GM10248 (cell line): ENCODE data around the gene NARS2.

Experiments
- CTCF ChIA-PET: fragments of 300-600 bp; sonication (Branson Sonifier 250); formaldehyde crosslinking; extraction: SDS; loops from one replicate; lab custom pipeline; 2021; ENCODE audit warnings: antibody characterized with exemption; lab: Yijun Ruan, JAX
- POLR2A ChIA-PET: fragments of 350-650 bp; sonication (Branson Sonifier 250); formaldehyde crosslinking; extraction: SDS; loops from one replicate; lab custom pipeline; 2020; ENCODE audit warnings: antibody characterized with exemption; lab: Yijun Ruan, JAX
- DNase-seq: peaks from one replicate; pipeline ENCODE4 v3.0.0; 2012; ENCODE audit errors: extremely low spot score
- TF ChIP-seq, protein P1 (sequence below): IDR thresholded peaks from 2 replicates; pipeline ENCODE4 v1.5.1; 2012; ENCODE audit warnings: mild to moderate bottlenecking, low read depth; ENCODE audit errors: extremely low read depth, missing control alignments, control extremely low read depth

NARS2 gene

DNA sequence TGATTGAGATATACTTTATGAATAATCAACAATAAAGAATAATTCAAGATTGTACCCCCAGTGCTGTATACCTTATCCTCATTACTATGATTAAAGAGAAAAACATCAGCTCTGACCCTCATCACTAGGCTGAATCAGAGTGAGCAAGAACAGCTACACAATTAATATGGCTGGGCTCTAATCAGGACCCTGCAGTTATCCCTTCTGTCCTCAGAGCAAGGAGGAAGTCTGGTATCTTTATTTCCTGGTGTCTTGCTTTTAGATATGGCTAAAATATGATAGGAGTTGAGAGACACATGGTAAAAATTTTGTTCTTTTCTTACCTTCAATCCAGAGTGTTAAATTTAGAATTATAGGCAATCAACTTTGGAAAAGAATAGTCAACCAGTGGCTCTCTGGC is 128.5 kb downstream of the NARS2 start:
- TF ChIP-seq, protein P1, sequence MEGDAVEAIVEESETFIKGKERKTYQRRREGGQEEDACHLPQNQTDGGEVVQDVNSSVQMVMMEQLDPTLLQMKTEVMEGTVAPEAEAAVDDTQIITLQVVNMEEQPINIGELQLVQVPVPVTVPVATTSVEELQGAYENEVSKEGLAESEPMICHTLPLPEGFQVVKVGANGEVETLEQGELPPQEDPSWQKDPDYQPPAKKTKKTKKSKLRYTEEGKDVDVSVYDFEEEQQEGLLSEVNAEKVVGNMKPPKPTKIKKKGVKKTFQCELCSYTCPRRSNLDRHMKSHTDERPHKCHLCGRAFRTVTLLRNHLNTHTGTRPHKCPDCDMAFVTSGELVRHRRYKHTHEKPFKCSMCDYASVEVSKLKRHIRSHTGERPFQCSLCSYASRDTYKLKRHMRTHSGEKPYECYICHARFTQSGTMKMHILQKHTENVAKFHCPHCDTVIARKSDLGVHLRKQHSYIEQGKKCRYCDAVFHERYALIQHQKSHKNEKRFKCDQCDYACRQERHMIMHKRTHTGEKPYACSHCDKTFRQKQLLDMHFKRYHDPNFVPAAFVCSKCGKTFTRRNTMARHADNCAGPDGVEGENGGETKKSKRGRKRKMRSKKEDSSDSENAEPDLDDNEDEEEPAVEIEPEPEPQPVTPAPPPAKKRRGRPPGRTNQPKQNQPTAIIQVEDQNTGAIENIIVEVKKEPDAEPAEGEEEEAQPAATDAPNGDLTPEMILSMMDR = no peak
- CTCF ChIA-PET = interaction anchor here (0.8 to 2.7 kb wide), 3 partner anchors 19 to 118 kb away, joined by 3 to 6 read pairs (median 5); no protein-coding TSS in a partner anchor

DNA sequence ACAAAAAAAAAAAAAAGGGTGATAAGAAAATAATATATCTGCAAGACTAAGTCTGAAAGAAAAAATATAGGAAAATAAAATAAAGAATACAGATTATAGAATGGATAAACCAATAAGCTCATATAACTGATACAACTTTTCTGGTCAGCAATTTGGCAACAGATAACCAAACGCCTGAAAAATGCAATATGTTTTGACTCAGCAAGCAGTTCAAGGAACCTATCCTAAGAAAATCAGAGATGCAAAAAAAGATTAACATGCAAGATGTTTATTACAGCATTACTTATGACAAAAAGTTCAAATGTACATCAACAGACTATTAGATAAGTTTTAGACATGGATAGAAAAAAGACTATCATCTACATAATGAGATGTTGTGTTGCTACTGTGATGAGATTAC is 129.9 kb downstream of the NARS2 start:
- ChIA-PET POLR2A (no interaction called here), CTCF (interaction anchor here (0.9 to 2.7 kb wide), 6 partner anchors 9 to 17 kb away, joined by 3 to 7 read pairs (median 6); no protein-coding TSS in a partner anchor)
- TF ChIP-seq, protein P1 = no peak

More for the DNA sequence above, 128.5 kb downstream of the NARS2 start:
- DNase-seq = no peak
- POLR2A ChIA-PET = no interaction called here

DNA sequence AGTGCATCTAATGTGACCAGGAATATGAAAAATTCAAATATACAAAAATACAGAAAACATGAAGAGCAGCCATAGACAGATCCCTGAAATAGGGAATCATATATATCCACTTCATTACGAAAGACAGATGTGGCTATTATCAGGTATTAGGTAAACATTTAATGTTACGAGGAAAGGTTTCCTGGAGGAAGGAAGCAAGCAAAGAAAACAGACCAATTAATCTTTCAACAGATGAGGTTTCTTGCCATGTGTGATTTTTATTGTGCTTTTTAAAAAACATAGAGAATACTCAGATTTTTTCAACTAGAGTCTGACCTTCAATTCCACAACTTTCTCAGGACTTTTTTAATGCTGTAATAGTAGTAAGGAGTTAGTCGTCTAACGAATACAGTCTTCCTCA is 132.7 kb downstream of the NARS2 start:
- CTCF ChIA-PET = interaction anchor here (2.5 kb wide), 1 partner anchor 14 kb away, joined by 7 read pairs; no protein-coding TSS in a partner anchor
- TF ChIP-seq, protein P1 = no peak
- POLR2A ChIA-PET = no interaction called here
- DNase-seq = no peak

More for the DNA sequence above, 129.9 kb downstream of the NARS2 start:
- DNase-seq = no peak

DNA sequence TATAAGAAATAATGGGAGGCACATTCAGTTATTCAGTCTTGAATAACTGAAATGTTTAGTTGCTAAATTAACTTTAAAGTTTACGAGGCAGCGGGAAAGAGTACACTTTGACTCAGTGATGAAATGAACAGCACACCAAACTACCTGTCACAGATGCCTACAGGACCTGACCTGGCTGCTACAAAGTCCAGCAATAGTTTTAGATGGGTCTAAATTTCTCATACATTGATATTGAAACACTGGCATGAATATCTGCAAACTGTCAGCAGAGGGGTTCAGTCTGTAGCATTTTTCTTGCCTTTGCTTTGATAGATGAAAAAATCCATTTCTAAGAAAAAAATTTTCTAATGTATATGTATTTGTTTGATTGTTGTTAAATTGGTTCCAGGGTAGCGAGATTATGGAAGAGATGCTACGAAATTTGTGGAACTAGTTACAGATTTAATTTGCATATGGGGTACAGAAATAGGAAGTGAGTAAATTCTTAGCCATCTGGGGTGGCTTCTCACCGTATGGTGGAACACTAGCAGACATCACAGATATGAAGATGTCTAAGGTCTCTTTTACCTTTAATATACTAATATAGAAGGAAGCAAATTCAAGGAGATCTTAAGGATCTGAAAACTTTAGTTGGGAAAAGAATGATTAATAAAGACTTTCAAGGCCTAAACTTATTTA is 136.2 kb downstream of the NARS2 start:
- TF ChIP-seq, protein P1 = no peak
- ChIA-PET CTCF (interaction anchor here (0.9 to 1.4 kb wide), 2 partner anchors 22 to 117 kb away, joined by 3 read pairs; no protein-coding TSS in a partner anchor), POLR2A (no interaction called here)
- DNase-seq = peak; percentile 41

DNA sequence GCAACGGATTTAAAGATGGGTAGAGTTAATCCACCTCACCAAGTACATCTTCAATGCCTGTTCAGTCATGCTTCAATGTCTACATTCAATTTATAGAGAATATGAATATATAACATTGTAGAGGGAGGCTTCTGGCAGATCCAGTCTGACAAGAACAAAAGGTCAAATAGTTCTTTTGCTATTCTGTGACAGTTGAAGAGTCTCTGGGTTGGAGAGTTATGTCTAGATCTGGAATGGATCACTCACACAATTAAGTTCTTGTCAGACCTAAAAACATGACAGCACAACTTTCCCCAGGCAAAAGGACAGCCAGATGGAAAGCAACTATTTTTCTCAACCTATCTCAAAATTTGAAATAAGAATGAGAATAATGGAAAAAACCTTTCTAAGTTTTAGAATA is 141.7 kb downstream of the NARS2 start:
- TF ChIP-seq, protein P1 = no peak
- ChIA-PET CTCF (interaction anchor here (12.2 kb wide), 1 partner anchor 13 kb away, joined by 129 read pairs; the partner anchor contains the start of gene GAB2), POLR2A (no interaction called here)
- DNase-seq = no peak

DNA sequence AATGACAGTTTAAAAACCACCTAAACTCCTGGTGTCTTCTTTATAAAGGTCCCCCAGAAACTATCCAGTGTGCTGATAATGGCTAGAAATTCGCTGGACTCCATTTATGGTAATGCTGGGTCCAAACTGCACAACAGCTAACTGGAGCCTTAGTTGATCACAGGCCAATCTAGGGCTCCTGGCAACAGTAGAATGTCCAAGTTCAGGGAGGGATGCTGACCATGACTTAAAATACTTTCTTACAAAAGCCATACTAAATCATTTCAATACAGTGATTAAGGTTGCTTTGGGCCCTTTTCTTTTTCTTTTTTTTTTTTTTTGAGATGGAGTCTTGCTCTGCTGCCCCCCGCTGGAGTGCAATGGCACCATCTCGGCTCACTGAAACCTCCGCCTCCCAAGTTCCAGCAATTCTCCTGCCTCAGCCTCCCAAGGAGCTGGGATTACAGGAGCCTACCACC is 142.6 kb downstream of the NARS2 start:
- DNase-seq = no peak
- ChIA-PET POLR2A (no interaction called here), CTCF (interaction anchor here (12.2 kb wide), 1 partner anchor 12 kb away, joined by 129 read pairs; the partner anchor contains the start of gene GAB2)
- TF ChIP-seq, protein P1 = peak; percentile 32
